H9 (cell line): ENCODE results near the gene C13orf42. TPM values are rescaled to one million over a fixed set of nuclear protein-coding genes. Genes with fewer than 3 reads are reported as not detected.

Experiments used
- DNase-seq: peaks from one replicate; pipeline ENCODE4 v3.0.0-alpha.2; 2017
- H2AFZ ChIP-seq: one replicate; pipeline ENCODE4 v1.6.1; 2013; ENCODE audit warnings: mild to moderate bottlenecking, low read length, control low read depth, moderate library complexity
- H2AK5ac ChIP-seq: 2 replicates; pipeline ENCODE4 v1.6.1; 2013; ENCODE audit warnings: low read length, control low read depth, mixed read lengths; ENCODE audit not compliant: insufficient read length
- H2BK120ac ChIP-seq: one replicate; pipeline ENCODE4 v1.6.1; 2013; ENCODE audit warnings: low read depth, mild to moderate bottlenecking, low read length, control low read depth, inconsistent platforms; ENCODE audit not compliant: poor library complexity, severe bottlenecking
- H2BK12ac ChIP-seq: 2 replicates; pipeline ENCODE4 v1.6.1; 2013; ENCODE audit warnings: low read length, control low read depth, mixed read lengths, low read depth; ENCODE audit not compliant: insufficient read length
- H2BK15ac ChIP-seq: 2 replicates; pipeline ENCODE4 v1.6.1; 2013; ENCODE audit warnings: low read depth, low read length, control low read depth
- H2BK20ac ChIP-seq: one replicate; pipeline ENCODE4 v1.6.1; 2013; ENCODE audit warnings: low read depth, mild to moderate bottlenecking, low read length, control low read depth, inconsistent platforms; ENCODE audit not compliant: poor library complexity, severe bottlenecking
- H2BK5ac ChIP-seq: 2 replicates; pipeline ENCODE4 v1.6.1; 2013; ENCODE audit warnings: low read length, control low read depth, mixed read lengths; ENCODE audit not compliant: insufficient read length
- H3K14ac ChIP-seq: 2 replicates; pipeline ENCODE4 v1.6.1; 2013; ENCODE audit warnings: low read length, control low read depth; ENCODE audit not compliant: insufficient read depth
- H3K18ac ChIP-seq: 2 replicates; pipeline ENCODE4 v1.6.1; 2013; ENCODE audit warnings: low read depth, mild to moderate bottlenecking, mixed read lengths, low read length, control low read depth; ENCODE audit not compliant: insufficient read length
- H3K23ac ChIP-seq: 2 replicates; pipeline ENCODE4 v1.6.1; 2013; ENCODE audit warnings: low read length, control low read depth, mixed read lengths, low read depth; ENCODE audit not compliant: insufficient read length
- H3K23me2 ChIP-seq: 2 replicates; pipeline ENCODE4 v1.6.1; 2013; ENCODE audit warnings: low read depth, mild to moderate bottlenecking, mixed read lengths, low read length, control low read depth; ENCODE audit not compliant: insufficient read length, poor library complexity, severe bottlenecking
- H3K27ac ChIP-seq: 2 replicates; pipeline ENCODE4 v1.5.1; 2013; ENCODE audit warnings: low read length, control low read depth, mixed read lengths, low read depth; ENCODE audit not compliant: insufficient read length
- H3K27me3 ChIP-seq: 2 replicates; pipeline ENCODE4 v1.6.1; 2013; ENCODE audit warnings: low read length, control low read depth, inconsistent platforms; ENCODE audit not compliant: insufficient read depth
- H3K4ac ChIP-seq: 2 replicates; pipeline ENCODE4 v1.6.1; 2013; ENCODE audit warnings: low read depth, mild to moderate bottlenecking, control low read depth, inconsistent platforms, low read length, moderate library complexity
- H3K4me1 ChIP-seq: 2 replicates; pipeline ENCODE4 v1.6.1; 2013; ENCODE audit warnings: low read length, control low read depth, inconsistent platforms; ENCODE audit not compliant: insufficient read depth
- H3K4me2 ChIP-seq: 2 replicates; pipeline ENCODE4 v1.6.1; 2013; ENCODE audit warnings: low read length, control low read depth, mixed read lengths; ENCODE audit not compliant: insufficient read length, insufficient read depth
- H3K56ac ChIP-seq: 2 replicates; pipeline ENCODE4 v1.6.1; 2013; ENCODE audit warnings: low read depth, mild to moderate bottlenecking, mixed read lengths, low read length, control low read depth; ENCODE audit not compliant: insufficient read length
- H3K79me1 ChIP-seq: 2 replicates; pipeline ENCODE4 v1.6.1; 2013; ENCODE audit warnings: low read depth, mild to moderate bottlenecking, moderate library complexity, low read length, control low read depth, inconsistent platforms; ENCODE audit not compliant: insufficient read depth, poor library complexity, severe bottlenecking
- H3K79me2 ChIP-seq: 2 replicates; pipeline ENCODE4 v1.6.1; 2013; ENCODE audit warnings: low read length, control low read depth, inconsistent platforms; ENCODE audit not compliant: insufficient read depth
- H3K9ac ChIP-seq: 2 replicates; pipeline ENCODE4 v1.6.1; 2013; ENCODE audit warnings: low read length, control low read depth, mixed read lengths; ENCODE audit not compliant: insufficient read length; ENCODE audit errors: extremely low read depth
- H3K9me3 ChIP-seq: one replicate; pipeline ENCODE4 v1.6.1; 2013; ENCODE audit warnings: low read depth, low read length, inconsistent platforms; ENCODE audit not compliant: control insufficient read depth
- H3T11ph ChIP-seq: one replicate; pipeline ENCODE4 v1.6.1; 2013; ENCODE audit warnings: mild to moderate bottlenecking, low read length, control low read depth, inconsistent platforms
- H4K20me1 ChIP-seq: one replicate; pipeline ENCODE4 v1.6.1; 2013; ENCODE audit not compliant: control insufficient read depth, insufficient read length, insufficient read depth
- H4K5ac ChIP-seq: 2 replicates; pipeline ENCODE4 v1.6.1; 2013; ENCODE audit warnings: low read depth, mild to moderate bottlenecking, mixed read lengths, low read length, control low read depth; ENCODE audit not compliant: insufficient read length
- H4K8ac ChIP-seq: replicated peaks from 2 replicates; pipeline ENCODE4 v1.6.1; 2013; ENCODE audit warnings: low read length, control low read depth, mixed read lengths, low read depth; ENCODE audit not compliant: insufficient read length
- H4K91ac ChIP-seq: 2 replicates; pipeline ENCODE4 v1.6.1; 2013; ENCODE audit warnings: low read depth, mild to moderate bottlenecking, moderate library complexity, mixed read lengths, low read length, control low read depth; ENCODE audit not compliant: insufficient read length
- H3K27ac Mint-ChIP-seq, 3 experiments: 2 replicates in 2 of 3; 3 replicates in 1 of 3; pipeline ENCODE4 v1.8.0; 2020 to 2021; ENCODE audit warnings: mixed read lengths in 3 of 3, mild to moderate bottlenecking in 1 of 3, moderate library complexity in 1 of 3
- H3K27me3 Mint-ChIP-seq: 2 replicates; pipeline ENCODE4 v1.8.0; 2021; ENCODE audit warnings: low read depth, mild to moderate bottlenecking, moderate library complexity, mixed read lengths
- H3K36me3 Mint-ChIP-seq, 3 experiments: 2 replicates in 2 of 3; 3 replicates in 1 of 3; pipeline ENCODE4 v1.8.0; 2020 to 2021; ENCODE audit warnings: low read depth in 3 of 3, mixed read lengths in 3 of 3; ENCODE audit not compliant: insufficient read depth in 1 of 3
- H3K4me1 Mint-ChIP-seq, 2 experiments: 2 replicates each; pipeline ENCODE4 v1.8.0; 2020; ENCODE audit warnings: mixed read lengths in 2 of 2
- H3K4me3 Mint-ChIP-seq, 2 experiments: 2 replicates in 1 of 2; 3 replicates in 1 of 2; pipeline ENCODE4 v1.8.0; 2020 to 2021; ENCODE audit warnings: mild to moderate bottlenecking in 2 of 2, mixed read lengths in 2 of 2, moderate library complexity in 1 of 2
- H3K9me3 Mint-ChIP-seq, 2 experiments: 2 replicates in 1 of 2; 3 replicates in 1 of 2; pipeline ENCODE4 v1.8.0; 2020; ENCODE audit warnings: mild to moderate bottlenecking in 2 of 2, mixed read lengths in 2 of 2, moderate library complexity in 1 of 2
- WGBS: extraction: QIAGEN DNeasy Blood & Tissue Kit; methylation state at CpG from one replicate; pipeline ENCODE4 v1.1.7; 2013; ENCODE audit warnings: missing lambda C conversion rate, low lambda C conversion rate, mixed read lengths; ENCODE audit not compliant: insufficient read length; ENCODE audit errors: extremely low coverage; 5-methylcytosine and 5-hydroxymethylcytosine counted together
- total RNA-seq: library from RNA; stranded (reverse); gene quantifications from 2 replicates; pipeline ENCODE4 v1.2.1, GENCODE V29; 2021
- TF ChIP-seq, protein P1 (sequence below): fragments of 200-600 bp; sonication (generic); conservative IDR thresholded peaks from 3 replicates; pipeline ENCODE4 v1.8.0; 2021; ENCODE audit warnings: antibody characterized with exemption, mild to moderate bottlenecking

C13orf42 gene
- total RNA-seq, 1 experiment from 2014 or later = 16.5 TPM

DNA sequence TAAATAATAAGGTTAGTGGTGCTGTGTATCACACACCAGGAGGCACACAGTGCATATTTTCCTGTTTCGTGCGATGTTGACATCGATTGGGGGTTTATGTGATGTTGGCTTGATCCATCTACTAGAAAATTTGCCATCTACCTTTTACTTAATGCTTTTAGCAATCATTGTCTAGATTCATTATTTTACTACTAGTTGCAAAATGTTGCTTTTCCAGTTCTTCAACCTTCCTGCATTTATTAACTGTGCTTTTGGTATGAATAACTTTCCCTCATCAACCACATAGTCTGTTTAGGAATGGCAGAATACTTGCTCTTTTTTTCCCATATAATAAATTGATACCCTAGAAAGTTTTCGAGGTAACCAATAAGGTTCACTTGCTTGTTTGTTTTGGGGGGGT lies 17.5 kb downstream of the C13orf42 start:
- H2AK5ac ChIP-seq = no peak overlapping the region
- H4K8ac ChIP-seq = no peak overlapping the region
- peaks cover 6% of the 10 kb centered on the region; the same call in 1 of the 2 replicates for H3K4me1 ChIP-seq
- no peak overlapping the region for H3K23ac ChIP-seq
- Mint-ChIP-seq H3K36me3 (peaks cover 4 to 26% (median 5%) of the 10 kb centered on the region in 3 experiments; a peak in 4 of 7 replicates), H3K27me3 (no peaks in the 10 kb centered on the region), H3K27ac (no peak overlapping the region), H3K4me3 (no peak overlapping the region), H3K4me1 (peaks cover 26 to 32% of the 10 kb centered on the region in 2 experiments), H3K9me3 (no peaks in the 10 kb centered on the region; a peak in 2 of 5 replicates)
- no peak overlapping the region for H3K18ac ChIP-seq
- H3K27me3 ChIP-seq = no peaks in the 10 kb centered on the region
- H4K5ac ChIP-seq = no peak overlapping the region
- H2BK15ac ChIP-seq = no peak overlapping the region
- no peak overlapping the region for H2BK5ac ChIP-seq
- H3K23me2 ChIP-seq = no peaks in the 10 kb centered on the region
- no peak overlapping the region for H2BK12ac ChIP-seq
- H3K4me2 ChIP-seq = no peak overlapping the region
- no peaks in the 10 kb centered on the region for H3K79me1 ChIP-seq
- no peak overlapping the region for H4K91ac ChIP-seq
- TF ChIP-seq, protein P1, sequence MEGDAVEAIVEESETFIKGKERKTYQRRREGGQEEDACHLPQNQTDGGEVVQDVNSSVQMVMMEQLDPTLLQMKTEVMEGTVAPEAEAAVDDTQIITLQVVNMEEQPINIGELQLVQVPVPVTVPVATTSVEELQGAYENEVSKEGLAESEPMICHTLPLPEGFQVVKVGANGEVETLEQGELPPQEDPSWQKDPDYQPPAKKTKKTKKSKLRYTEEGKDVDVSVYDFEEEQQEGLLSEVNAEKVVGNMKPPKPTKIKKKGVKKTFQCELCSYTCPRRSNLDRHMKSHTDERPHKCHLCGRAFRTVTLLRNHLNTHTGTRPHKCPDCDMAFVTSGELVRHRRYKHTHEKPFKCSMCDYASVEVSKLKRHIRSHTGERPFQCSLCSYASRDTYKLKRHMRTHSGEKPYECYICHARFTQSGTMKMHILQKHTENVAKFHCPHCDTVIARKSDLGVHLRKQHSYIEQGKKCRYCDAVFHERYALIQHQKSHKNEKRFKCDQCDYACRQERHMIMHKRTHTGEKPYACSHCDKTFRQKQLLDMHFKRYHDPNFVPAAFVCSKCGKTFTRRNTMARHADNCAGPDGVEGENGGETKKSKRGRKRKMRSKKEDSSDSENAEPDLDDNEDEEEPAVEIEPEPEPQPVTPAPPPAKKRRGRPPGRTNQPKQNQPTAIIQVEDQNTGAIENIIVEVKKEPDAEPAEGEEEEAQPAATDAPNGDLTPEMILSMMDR = no peak
- no peak for DNase-seq
- no peaks in the 10 kb centered on the region for H4K20me1 ChIP-seq
- no peak overlapping the region for H3K14ac ChIP-seq
- no peak overlapping the region for H3K27ac ChIP-seq
- no peak overlapping the region for H3K4ac ChIP-seq
- no peak overlapping the region for H2BK20ac ChIP-seq
- no peak overlapping the region for H3K56ac ChIP-seq
- no peak overlapping the region for H3T11ph ChIP-seq
- no peaks in the 10 kb centered on the region for H3K9me3 ChIP-seq
- no peaks in the 10 kb centered on the region for H3K79me2 ChIP-seq
- H3K9ac ChIP-seq = no peak overlapping the region
- no peak overlapping the region for H2BK120ac ChIP-seq
- H2AFZ ChIP-seq = no peak overlapping the region
- WGBS = no CpG with 5 or more reads among the region's 4 CpGs
